HG03196 (cell line): ENCODE measurements around the gene PHF21A.

Experiments
- ATAC-seq: cut with Tn5 transposase; IDR thresholded peaks from one replicate; pipeline ENCODE4 v1.9.1; 2021; ENCODE audit not compliant: unreplicated experiment

Gene PHF21A

GRCh38 chr11:45936511-45937054 lies 184.7 kb downstream of the PHF21A start:
- ATAC-seq, result no peak

- no peak for ATAC-seq
These were observed 185.7 kb downstream of the PHF21A start for GRCh38 chr11:45935349-45936064.

GRCh38 chr11:45934580-45935318 lies 186.5 kb downstream of the PHF21A start:
- ATAC-seq, result no peak

GRCh38 chr11:45933846-45934579 lies 187.2 kb downstream of the PHF21A start:
- no peak for ATAC-seq

- no peak for ATAC-seq
These were observed 188.0 kb downstream of the PHF21A start for GRCh38 chr11:45933131-45933831.

- no peak for ATAC-seq
These were observed 189.0 kb downstream of the PHF21A start for GRCh38 chr11:45932217-45932616.

GRCh38 chr11:45931739-45932138 lies 189.5 kb downstream of the PHF21A start:
- ATAC-seq, result no peak

GRCh38 chr11:45930951-45931570 lies 190.2 kb downstream of the PHF21A start:
- no peak for ATAC-seq

- peak; percentile 87 for ATAC-seq
These were observed 191.0 kb downstream of the PHF21A start for GRCh38 chr11:45930031-45930794.

- ATAC-seq, result peak; percentile 22
These were observed 191.7 kb downstream of the PHF21A start for GRCh38 chr11:45929486-45930030.

GRCh38 chr11:45928535-45929215 lies 192.6 kb downstream of the PHF21A start:
- no peak for ATAC-seq

- no peak for ATAC-seq
These were observed 193.4 kb downstream of the PHF21A start for GRCh38 chr11:45927684-45928413.

GRCh38 chr11:45927332-45927683 lies 193.9 kb downstream of the PHF21A start:
- ATAC-seq, result no peak

GRCh38 chr11:45926536-45927331 lies 194.5 kb downstream of the PHF21A start:
- no peak for ATAC-seq

GRCh38 chr11:45926001-45926401 lies 195.3 kb downstream of the PHF21A start:
- no peak for ATAC-seq

- ATAC-seq, result no peak
These were observed 195.7 kb downstream of the PHF21A start for GRCh38 chr11:45925550-45925949.

- no peak for ATAC-seq
These were observed 196.3 kb downstream of the PHF21A start for GRCh38 chr11:45924927-45925326.
